Activated CD8-positive, alpha-beta T cell treated with anti-CD3 and anti-CD28 coated beads for 36 hours (primary cell): Measurements from ENCODE around the gene SUSD1. TPM values are rescaled to one million over a fixed set of nuclear protein-coding genes. Genes with fewer than 3 reads are reported as not detected.

ENCODE experiments used
- ATAC-seq: fragments of 200-7000 bp; cut with Tn5 transposase; one replicate; pipeline ENCODE4 v1.10.0; 2021; ENCODE audit warnings: mild to moderate bottlenecking, moderate library complexity
- CTCF ChIA-PET: fragments of 350-600 bp; sonication (Branson Sonifier 250); formaldehyde crosslinking; loops from one replicate; lab custom pipeline; 2021; ENCODE audit warnings: antibody characterized with exemption; lab: Charles Lee
- POLR2A ChIA-PET: fragments of 350-600 bp; sonication (Branson Sonifier 250); formaldehyde crosslinking; loops from one replicate; lab custom pipeline; 2021; ENCODE audit warnings: antibody characterized with exemption; lab: Charles Lee
- DNase-seq: peaks from one replicate; pipeline ENCODE4 v3.0.0-alpha.2; 2020
- H3K27ac Mint-ChIP-seq: one replicate; pipeline ENCODE4 v1.8.0; 2021; ENCODE audit warnings: mild to moderate bottlenecking, mixed read lengths
- H3K27me3 Mint-ChIP-seq: one replicate; pipeline ENCODE4 v1.8.0; 2021; ENCODE audit warnings: mixed read lengths
- H3K36me3 Mint-ChIP-seq: one replicate; pipeline ENCODE4 v1.8.0; 2021; ENCODE audit warnings: low read depth, mixed read lengths
- H3K4me1 Mint-ChIP-seq: one replicate; pipeline ENCODE4 v1.8.0; 2021; ENCODE audit warnings: low read depth, mixed read lengths
- H3K4me3 Mint-ChIP-seq: one replicate; pipeline ENCODE4 v1.8.0; 2021; ENCODE audit warnings: mild to moderate bottlenecking, moderate library complexity, mixed read lengths
- H3K9me3 Mint-ChIP-seq: one replicate; pipeline ENCODE4 v1.8.0; 2021; ENCODE audit warnings: mixed read lengths
- intact Hi-C: fragments of 100-400 bp; cut with micrococcal nuclease; formaldehyde crosslinking; loops from one replicate; pipeline ENCODE4 v1.10.0; 2022
- total RNA-seq, 2 experiments: library from RNA; stranded (reverse); gene quantifications; one replicate each; pipeline ENCODE4 v1.2.3, GENCODE V29; 2021
- TF ChIP-seq, protein P1 (sequence below): fragments of 200-600 bp; IDR thresholded peaks from one replicate; pipeline ENCODE4 v1.8.0; 2022; ENCODE audit warnings: antibody characterized with exemption, mild to moderate bottlenecking

Gene SUSD1
- total RNA-seq, 2 experiments from 2014 or later: 3.0 to 3.6 TPM

GRCh38 chr9:112175796-112176315 is 759 bp upstream of the SUSD1 start:
- no peak for ATAC-seq
- H3K4me3 Mint-ChIP-seq: peak overlapping the region; percentile 56
- ChIA-PET CTCF (interaction anchor here (1.4 to 1.5 kb wide), 2 partner anchors 43 to 156 kb away, joined by 4 read pairs; no protein-coding TSS in a partner anchor), POLR2A (interaction anchor here (0.7 kb wide), 1 partner anchor 147 kb away, joined by 3 read pairs; no protein-coding TSS in a partner anchor)
- H3K27ac Mint-ChIP-seq: peak overlapping the region; percentile 64
- H3K36me3 Mint-ChIP-seq: peaks cover 2% of the 10 kb centered on the region
- TF ChIP-seq, protein P1, sequence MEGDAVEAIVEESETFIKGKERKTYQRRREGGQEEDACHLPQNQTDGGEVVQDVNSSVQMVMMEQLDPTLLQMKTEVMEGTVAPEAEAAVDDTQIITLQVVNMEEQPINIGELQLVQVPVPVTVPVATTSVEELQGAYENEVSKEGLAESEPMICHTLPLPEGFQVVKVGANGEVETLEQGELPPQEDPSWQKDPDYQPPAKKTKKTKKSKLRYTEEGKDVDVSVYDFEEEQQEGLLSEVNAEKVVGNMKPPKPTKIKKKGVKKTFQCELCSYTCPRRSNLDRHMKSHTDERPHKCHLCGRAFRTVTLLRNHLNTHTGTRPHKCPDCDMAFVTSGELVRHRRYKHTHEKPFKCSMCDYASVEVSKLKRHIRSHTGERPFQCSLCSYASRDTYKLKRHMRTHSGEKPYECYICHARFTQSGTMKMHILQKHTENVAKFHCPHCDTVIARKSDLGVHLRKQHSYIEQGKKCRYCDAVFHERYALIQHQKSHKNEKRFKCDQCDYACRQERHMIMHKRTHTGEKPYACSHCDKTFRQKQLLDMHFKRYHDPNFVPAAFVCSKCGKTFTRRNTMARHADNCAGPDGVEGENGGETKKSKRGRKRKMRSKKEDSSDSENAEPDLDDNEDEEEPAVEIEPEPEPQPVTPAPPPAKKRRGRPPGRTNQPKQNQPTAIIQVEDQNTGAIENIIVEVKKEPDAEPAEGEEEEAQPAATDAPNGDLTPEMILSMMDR: no peak
- H3K9me3 Mint-ChIP-seq: no peaks in the 10 kb centered on the region
- H3K27me3 Mint-ChIP-seq: peaks cover 14% of the 10 kb centered on the region
- intact Hi-C loops: no loop called here
- peak; percentile 17 for DNase-seq
- peaks cover 44% of the 10 kb centered on the region for H3K4me1 Mint-ChIP-seq

GRCh38 chr9:112174222-112174964 is 704 bp downstream of the SUSD1 start:
- Mint-ChIP-seq H3K27ac (peak overlapping the region; percentile 94), H3K9me3 (no peaks in the 10 kb centered on the region), H3K4me1 (peaks cover 40% of the 10 kb centered on the region), H3K36me3 (peaks cover 2% of the 10 kb centered on the region), H3K27me3 (peaks cover 14% of the 10 kb centered on the region), H3K4me3 (peak overlapping the region; percentile 86)
- POLR2A ChIA-PET: interaction anchor here (1.0 to 1.4 kb wide), 4 partner anchors 87 to 205 kb away, joined by 3 to 5 read pairs (median 4); partner anchors contain the start of gene HSDL2
- intact Hi-C loops: no loop called here
- DNase-seq: peak; percentile 85
- CTCF ChIA-PET: interaction anchor here (0.7 to 1.1 kb wide), 2 partner anchors 76 to 174 kb away, joined by 3 to 4 read pairs; no protein-coding TSS in a partner anchor
- ATAC-seq: peak; percentile 88
- TF ChIP-seq, protein P1: no peak

GRCh38 chr9:112173489-112174221 is 1.4 kb downstream of the SUSD1 start:
- POLR2A ChIA-PET: interaction anchor here (1.0 to 1.4 kb wide), 3 partner anchors 87 to 206 kb away, joined by 3 to 4 read pairs (median 4); partner anchors contain the start of gene HSDL2
- ATAC-seq (no peak), DNase-seq (no peak)
- TF ChIP-seq, protein P1: no peak
- Mint-ChIP-seq H3K9me3 (no peaks in the 10 kb centered on the region), H3K27ac (peak overlapping the region; percentile 94), H3K36me3 (peaks cover 2% of the 10 kb centered on the region), H3K4me3 (peak overlapping the region; percentile 86), H3K27me3 (peaks cover 14% of the 10 kb centered on the region), H3K4me1 (peaks cover 47% of the 10 kb centered on the region)
- CTCF ChIA-PET: interaction anchor here (1.1 kb wide), 1 partner anchor 75 kb away, joined by 4 read pairs; no protein-coding TSS in a partner anchor
- intact Hi-C loops: no loop called here

DNA sequence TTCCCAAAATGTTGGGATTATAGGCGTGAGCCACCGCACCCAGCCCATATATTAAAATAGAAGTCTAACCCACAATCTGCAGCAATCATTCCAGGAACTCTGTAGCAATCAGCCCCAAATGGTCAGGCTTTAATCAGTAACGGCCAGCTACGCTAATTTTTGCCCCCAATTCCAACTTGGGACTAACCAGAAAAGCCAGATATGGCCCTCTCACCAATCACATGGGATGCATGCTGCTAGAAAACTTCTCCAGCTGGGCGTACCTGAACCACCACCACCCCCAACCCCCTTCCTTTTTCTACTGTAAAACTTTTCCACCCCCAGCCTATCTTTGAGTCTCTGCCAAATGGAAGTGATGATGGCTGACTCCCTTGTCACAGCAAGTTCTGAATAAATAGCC is 4.1 kb downstream of the SUSD1 start:
- CTCF ChIA-PET: no interaction called here
- ATAC-seq (no peak), DNase-seq (no peak)
- Mint-ChIP-seq H3K4me1 (peaks cover 57% of the 10 kb centered on the region), H3K27ac (no peak overlapping the region), H3K27me3 (peaks cover 6% of the 10 kb centered on the region), H3K9me3 (no peaks in the 10 kb centered on the region), H3K4me3 (no peak overlapping the region), H3K36me3 (peaks cover 2% of the 10 kb centered on the region)
- intact Hi-C loops: no loop called here
- TF ChIP-seq, protein P1: no peak
- POLR2A ChIA-PET: no interaction called here
